ENCODE measurements around the gene WDFY4.

WDFY4 gene

GRCh38 chr10:48835781-48836180, 151.1 kb downstream of the WDFY4 start:
- TF ChIP-seq, protein P1, sequence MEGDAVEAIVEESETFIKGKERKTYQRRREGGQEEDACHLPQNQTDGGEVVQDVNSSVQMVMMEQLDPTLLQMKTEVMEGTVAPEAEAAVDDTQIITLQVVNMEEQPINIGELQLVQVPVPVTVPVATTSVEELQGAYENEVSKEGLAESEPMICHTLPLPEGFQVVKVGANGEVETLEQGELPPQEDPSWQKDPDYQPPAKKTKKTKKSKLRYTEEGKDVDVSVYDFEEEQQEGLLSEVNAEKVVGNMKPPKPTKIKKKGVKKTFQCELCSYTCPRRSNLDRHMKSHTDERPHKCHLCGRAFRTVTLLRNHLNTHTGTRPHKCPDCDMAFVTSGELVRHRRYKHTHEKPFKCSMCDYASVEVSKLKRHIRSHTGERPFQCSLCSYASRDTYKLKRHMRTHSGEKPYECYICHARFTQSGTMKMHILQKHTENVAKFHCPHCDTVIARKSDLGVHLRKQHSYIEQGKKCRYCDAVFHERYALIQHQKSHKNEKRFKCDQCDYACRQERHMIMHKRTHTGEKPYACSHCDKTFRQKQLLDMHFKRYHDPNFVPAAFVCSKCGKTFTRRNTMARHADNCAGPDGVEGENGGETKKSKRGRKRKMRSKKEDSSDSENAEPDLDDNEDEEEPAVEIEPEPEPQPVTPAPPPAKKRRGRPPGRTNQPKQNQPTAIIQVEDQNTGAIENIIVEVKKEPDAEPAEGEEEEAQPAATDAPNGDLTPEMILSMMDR (IDR thresholded peaks at IDR 0.05) = no peak

DNA sequence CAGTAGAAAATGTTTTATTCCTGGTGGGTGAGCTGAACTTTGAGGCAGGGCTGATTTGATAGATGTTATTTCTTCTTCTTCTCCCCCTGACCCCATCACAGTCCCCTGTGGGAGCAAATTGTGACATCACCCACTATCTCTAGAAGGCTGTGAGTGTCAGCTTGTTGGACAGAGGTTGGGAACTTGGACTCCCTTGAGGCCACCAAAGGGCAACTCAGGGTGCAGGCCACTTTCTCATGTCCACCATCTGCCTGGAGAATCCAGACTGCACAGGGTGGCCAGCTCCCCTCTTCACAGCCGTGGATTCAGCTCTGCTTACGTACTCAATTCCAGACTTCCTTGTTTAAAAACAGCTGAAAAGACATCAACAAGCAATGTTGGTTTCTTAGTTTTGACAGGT, 151.9 kb downstream of the WDFY4 start:
- Histone ChIP-seq H3K4me2 (ENCODE audit: low read length) (no peak overlapping the region), H3K27ac (no peak overlapping the region), H3K79me2 (no peaks in the 10 kb centered on the region), H3K9me3 (ENCODE audit: control insufficient read depth, low read length) (no peaks in the 10 kb centered on the region), H3K4me1 (no peaks in the 10 kb centered on the region), H3K4me3 (ENCODE audit: low read depth, low read length) (no peak overlapping the region), H3K9ac (no peak overlapping the region), H3K36me3 (ENCODE audit: control insufficient read depth, insufficient read depth, low read length) (no peaks in the 10 kb centered on the region), H3K27me3 (ENCODE audit: control insufficient read depth, insufficient read depth, low read length) (no peaks in the 10 kb centered on the region), H2AFZ (peak overlapping the region; percentile 5)
- TF ChIP-seq, protein P1 (IDR thresholded peaks at IDR 0.05) = no peak

More at GRCh38 chr10:48835781-48836180, 151.1 kb downstream of the WDFY4 start:
- Histone ChIP-seq H3K4me3 (ENCODE audit: low read depth, low read length) (no peak overlapping the region), H3K27me3 (ENCODE audit: control insufficient read depth, insufficient read depth, low read length) (no peaks in the 10 kb centered on the region), H3K79me2 (no peaks in the 10 kb centered on the region), H3K4me2 (ENCODE audit: low read length) (no peak overlapping the region), H3K4me1 (no peaks in the 10 kb centered on the region), H3K36me3 (ENCODE audit: control insufficient read depth, insufficient read depth, low read length) (no peaks in the 10 kb centered on the region), H3K9ac (no peak overlapping the region), H3K27ac (no peak overlapping the region), H2AFZ (no peak overlapping the region), H3K9me3 (ENCODE audit: control insufficient read depth, low read length) (no peaks in the 10 kb centered on the region)

GRCh38 chr10:48838834-48839233, 154.2 kb downstream of the WDFY4 start:
- no peaks in the 10 kb centered on the region for H3K36me3 ChIP-seq (ENCODE audit: control insufficient read depth, insufficient read depth, low read length)
- no peak overlapping the region for H3K27ac ChIP-seq

DNA sequence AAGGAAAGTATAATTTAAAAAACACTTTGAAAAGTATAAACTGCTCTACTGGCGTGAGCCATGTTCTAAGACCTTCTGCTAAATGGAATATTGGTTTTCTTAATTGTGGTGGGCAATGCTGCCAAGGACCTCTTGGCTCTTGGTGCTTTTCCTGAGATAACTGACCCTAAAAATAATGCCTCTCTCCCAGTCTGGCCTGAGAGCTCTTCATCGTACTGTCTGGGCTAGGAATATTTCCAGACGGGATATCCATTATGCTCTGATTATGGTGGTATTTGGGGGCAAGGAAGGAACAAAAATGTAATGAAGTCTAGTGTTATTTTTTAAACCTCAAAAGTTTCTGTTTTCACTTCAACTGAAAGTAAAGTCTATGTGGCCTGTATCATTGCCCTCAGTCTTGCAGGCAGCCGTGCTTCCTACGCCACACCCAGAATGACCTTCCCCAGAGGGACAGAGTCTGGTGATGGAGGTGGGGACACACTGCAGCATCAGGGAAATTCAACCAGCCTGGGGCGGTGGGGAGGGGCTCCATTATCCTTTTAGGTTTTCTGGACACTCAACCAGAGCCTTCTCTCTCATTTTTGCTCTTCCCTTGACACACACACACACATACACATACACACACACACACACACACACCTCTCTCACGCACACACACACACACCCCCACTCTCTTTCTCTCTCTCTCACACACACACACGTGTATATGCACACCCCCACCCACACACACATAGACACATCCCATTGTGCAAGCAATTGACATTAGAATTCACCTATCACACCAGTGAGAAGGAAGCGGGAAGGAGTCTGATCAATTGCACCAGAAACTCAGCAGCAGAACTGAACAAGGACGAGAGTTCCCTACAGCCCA, 155.4 kb downstream of the WDFY4 start:
- H3K36me3 ChIP-seq (ENCODE audit: control insufficient read depth, insufficient read depth, low read length) = no peaks in the 10 kb centered on the region
- no peak overlapping the region for H3K4me3 ChIP-seq (ENCODE audit: low read depth, low read length)
- no peak overlapping the region for H3K4me2 ChIP-seq (ENCODE audit: low read length)

More at GRCh38 chr10:48838834-48839233, 154.2 kb downstream of the WDFY4 start:
- Histone ChIP-seq H3K9ac (no peak overlapping the region), H3K4me3 (ENCODE audit: low read depth, low read length) (no peak overlapping the region), H2AFZ (peak overlapping the region; percentile 62), H3K4me1 (no peaks in the 10 kb centered on the region), H3K9me3 (ENCODE audit: control insufficient read depth, low read length) (no peaks in the 10 kb centered on the region), H3K79me2 (no peaks in the 10 kb centered on the region), H3K27me3 (ENCODE audit: control insufficient read depth, insufficient read depth, low read length) (no peaks in the 10 kb centered on the region), H3K4me2 (ENCODE audit: low read length) (no peak overlapping the region)
- TF ChIP-seq, protein P1 (IDR thresholded peaks at IDR 0.05) = no peak

More for the DNA sequence above, 155.4 kb downstream of the WDFY4 start:
- H3K4me1 ChIP-seq = no peaks in the 10 kb centered on the region
- H3K27me3 ChIP-seq (ENCODE audit: control insufficient read depth, insufficient read depth, low read length) = no peaks in the 10 kb centered on the region
- H3K9me3 ChIP-seq (ENCODE audit: control insufficient read depth, low read length) = no peaks in the 10 kb centered on the region
- no peak overlapping the region for H3K9ac ChIP-seq
- TF ChIP-seq, protein P1 (IDR thresholded peaks at IDR 0.05) = no peak
- H3K27ac ChIP-seq = no peak overlapping the region
- no peaks in the 10 kb centered on the region for H3K79me2 ChIP-seq
- no peak overlapping the region for H2AFZ ChIP-seq
